Pulmonary artery endothelial cell (primary cell): ENCODE results near the gene ZNF500. TPM values are rescaled to one million over a fixed set of nuclear protein-coding genes. Genes with fewer than 3 reads are reported as not detected.

Experiments used
- DNase-seq: peaks from one replicate; pipeline ENCODE4 v3.0.0-alpha.2; 2011; ENCODE audit warnings: low read depth, low spot score
- total RNA-seq: library from RNA; depleted of rRNA; stranded (reverse); fragments of >200 nt; gene quantifications from 2 replicates; pipeline ENCODE4 v1.2.3, GENCODE V29; 2014

Gene ZNF500
- 5.1 and 6.7 TPM in 2 replicates for total RNA-seq

DNA sequence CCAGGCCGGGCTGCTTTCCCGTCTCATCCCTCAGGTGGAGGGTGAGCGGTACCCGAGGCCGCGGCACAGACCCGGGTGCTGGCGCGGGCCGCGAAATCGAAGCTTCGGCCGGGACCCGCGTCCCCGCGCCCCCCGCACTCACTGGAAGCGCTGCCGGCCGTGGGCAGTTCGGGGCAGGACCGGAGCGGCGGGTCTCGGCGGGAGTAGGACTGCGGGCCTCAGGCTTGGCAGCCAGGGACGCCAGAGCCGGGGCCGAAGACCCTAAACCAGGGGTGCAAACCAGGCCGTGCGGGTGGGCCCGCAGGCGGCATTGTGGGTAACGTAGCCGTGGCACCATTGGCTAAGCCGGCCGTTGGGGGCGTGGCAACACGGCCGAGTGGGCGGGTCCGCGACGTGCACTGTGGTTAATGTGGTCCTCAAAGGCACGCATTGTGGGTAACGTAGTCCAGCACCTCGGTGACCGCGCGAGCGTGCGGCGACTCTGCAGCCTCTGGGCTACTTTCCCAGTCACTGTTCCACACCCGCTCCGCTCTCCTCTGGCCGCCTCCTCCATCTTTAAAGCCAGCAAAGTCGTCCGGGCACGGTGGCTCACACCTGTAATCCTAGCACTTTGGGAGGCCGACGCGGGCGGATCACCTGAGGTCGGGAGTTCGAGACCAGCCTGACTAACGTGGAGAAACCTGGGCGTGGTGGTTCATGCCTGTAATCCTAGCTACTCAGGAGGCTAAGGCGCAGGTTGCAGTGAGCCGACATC is at the start of gene ZNF500:
TSS of gene ZNF500 (minus strand) at position 288 of the 754 bp plus-strand sequence. CDS start 1,184 bp downstream, outside the sequence.
- DNase-seq = peak; percentile 88

DNA sequence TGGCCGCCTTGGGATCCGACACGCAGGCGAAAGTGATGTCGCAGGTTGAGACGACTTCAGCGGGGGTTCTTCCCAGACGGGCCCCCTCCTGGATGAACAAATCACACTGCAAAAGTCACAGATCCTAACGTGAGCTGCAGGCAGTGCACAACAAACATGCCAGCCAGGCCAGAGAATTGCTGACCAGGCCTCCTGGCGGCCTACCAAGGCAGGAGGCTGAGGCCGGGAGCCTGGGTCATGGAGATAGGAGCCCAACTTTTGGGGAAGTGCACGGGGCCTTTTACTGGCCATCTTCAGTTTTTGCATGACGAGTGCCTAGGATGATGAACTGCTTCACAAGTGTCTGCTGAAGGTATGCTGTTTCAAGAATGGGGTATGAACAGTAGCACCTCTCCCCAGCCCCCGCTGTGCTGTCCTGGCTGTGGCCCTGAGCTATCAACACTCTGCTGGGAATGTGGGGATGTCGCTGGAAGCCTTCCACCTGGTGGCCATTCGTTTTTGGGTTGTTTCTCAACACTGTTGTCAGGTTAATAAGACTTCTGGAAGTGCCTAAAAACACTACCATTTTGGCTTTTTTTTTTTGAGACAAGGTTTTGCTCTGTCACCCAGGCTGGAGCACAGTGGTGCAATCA is 47.7 kb upstream of the ZNF500 start:
- DNase-seq = no peak

DNA sequence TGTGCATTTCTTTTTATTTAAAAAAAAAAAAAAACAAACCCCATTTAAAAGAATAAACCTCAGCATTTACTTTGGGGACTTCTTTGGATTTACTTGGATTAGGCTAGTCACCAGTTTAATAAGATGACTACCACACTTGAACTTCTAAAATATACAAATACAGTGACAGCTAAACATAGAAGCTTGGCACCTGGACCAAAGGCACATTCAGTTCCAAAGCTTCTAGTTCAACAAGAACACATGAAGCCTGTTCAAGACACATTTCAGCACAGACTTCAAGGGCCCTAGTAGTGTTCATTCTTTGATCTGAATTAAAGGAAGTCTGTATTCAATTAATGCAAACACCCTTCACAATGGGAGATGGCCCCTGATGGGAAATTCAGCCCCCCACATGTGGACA is 47.1 kb upstream of the ZNF500 start:
- DNase-seq = no peak

DNA sequence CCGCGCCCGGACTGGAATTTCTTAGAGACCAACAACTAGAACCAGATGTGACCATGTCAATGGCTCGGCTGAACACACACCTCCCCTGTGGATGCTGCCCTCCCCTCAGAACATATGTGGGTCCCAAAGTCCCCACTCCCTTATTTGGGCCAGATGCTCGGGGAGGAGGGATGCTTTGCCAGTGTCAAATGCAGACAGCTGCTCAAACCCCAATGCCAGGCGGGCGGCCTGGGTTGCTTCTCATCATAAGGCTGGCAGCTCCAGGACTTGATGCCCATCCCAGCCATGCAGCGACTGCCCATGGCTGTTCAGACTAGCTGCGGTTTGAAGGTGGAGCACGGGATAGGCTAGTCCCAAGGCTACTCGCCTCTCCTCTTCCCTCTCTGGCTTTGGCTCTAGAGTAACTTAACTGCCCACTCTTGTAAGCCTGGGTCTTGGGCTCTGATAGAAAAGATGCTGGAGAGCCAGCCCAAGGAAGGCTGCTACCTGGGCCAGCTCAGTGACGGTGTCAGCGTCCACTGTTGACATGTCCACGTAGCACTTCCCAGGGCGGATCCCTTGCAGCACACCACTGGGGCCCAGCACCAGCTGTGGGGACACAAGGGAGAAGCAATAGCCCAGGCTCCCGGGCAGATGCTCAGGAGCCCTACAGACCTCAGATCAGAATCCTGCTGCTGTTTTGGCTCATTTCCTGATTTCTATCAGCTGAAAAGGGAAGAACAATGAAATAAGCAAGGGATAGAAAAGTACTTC is 46.5 kb upstream of the ZNF500 start:
- no peak for DNase-seq

DNA sequence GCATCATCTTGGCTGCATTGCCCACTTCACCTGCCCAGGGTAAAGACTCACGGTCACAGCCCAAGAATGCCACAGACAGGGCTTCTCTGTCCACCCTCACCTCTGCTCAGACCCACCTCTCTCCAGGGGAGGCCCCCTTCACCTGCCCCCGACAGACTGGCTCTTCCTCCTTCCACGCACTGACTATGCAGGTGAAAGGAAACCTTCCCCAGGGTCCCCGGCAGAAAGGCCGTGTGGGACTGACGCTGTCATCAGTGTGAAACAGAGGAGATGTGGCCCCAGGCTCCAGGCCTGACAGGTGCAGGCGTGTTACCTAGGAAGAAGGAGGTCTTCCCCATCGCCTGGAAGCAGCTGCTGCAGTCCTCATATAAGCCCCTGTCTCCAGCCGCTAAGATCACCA is 44.8 kb upstream of the ZNF500 start:
- no peak for DNase-seq

DNA sequence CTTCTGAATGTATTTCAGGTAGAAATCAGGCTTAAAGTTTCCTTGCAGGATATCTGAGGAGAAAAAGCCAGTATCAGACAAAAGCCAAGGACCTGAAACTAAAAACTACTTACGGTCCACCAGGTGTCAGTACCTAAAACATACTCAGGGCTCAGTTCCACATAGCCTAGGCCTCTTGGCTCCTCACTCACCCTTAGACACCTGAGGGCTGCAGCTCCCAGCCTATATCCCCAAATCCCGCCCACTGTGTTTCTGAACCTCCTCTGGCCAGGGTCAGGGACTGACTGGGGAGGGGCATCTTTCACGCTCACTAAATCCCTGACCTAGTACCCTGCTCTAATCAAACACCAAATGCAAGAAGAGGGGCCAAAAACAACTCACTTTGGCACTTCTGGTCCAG is 44.3 kb upstream of the ZNF500 start:
- DNase-seq = no peak

DNA sequence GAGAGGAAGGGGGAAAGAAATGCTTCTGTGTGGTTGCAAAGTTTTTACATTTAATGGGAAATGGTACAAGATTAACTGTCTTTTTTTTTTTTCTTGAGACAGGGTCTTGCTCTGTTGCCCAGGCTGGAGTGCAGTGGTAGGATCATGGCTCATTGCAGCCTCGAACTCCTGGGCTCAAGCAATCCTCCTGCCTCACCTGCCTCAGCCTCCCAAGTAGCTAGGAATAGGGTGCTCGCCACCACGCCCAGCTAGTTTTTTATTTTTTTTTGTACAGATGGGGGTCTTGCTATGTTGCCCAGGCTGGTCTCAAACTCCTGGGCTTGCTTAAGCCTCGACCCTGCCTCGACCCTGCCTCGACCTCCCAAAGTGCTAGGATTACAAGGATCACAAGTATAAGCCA is 39.3 kb upstream of the ZNF500 start:
- no peak for DNase-seq

DNA sequence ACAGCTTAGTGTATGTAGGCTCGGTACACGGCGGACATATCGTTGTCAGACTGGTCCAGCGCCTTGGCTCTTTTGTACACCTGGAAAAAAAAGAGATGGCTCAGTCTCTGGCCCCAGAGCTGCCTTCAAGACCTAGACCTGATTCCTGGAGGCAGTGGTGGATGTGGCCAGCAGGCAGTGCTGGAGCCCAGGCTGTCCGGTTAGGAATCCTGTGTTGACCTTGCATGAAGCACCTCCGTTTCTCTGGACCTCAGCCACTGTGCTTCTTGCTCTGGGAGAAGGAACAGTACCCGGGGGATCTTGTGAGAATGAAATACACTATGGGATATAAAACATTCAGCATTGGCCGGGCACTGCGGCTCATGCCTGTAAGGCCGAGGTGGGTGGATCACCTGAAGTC is 38.3 kb upstream of the ZNF500 start:
- DNase-seq = no peak

DNA sequence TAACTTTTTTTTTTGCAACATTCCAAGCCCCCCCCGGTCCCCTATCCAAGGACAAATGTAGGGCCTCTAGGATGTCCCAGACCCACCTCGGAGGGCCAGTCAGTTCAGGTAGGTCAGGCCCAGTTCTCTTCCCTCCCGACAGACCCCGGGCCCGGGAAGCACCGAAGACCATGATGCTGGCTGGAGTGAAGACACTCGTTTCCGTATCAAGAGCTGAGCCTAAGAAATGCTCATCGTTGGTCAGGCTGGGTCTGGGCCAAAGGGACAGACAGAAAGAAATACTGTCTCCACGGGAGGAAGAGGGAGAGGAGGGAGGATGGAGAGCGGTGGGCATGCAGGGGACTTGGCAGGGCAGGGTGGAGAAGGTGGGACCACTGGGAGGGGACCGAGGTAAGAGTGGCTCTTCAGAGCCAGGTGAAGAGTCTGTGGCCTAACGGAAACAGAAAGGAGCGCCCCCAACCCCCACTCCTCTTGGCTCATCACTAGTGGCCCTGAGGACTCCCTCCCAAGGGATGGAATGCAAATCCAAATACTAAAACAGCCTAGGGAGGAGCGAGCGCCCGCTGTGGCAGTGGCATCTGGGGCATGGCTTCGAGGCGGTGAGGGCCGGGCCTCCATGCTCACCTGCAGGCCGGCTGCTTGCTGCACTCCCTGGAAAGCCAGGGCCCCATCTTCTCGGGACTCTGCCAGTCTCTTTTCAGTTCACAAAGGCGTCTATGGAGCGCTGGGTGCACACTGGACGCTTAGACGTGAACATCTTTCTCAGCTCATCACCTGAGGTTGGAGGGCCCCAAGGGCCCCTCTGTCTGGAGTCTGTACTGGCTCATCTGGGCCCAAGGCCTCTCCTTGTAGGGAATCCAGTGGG is 37.2 kb upstream of the ZNF500 start:
- DNase-seq = no peak

DNA sequence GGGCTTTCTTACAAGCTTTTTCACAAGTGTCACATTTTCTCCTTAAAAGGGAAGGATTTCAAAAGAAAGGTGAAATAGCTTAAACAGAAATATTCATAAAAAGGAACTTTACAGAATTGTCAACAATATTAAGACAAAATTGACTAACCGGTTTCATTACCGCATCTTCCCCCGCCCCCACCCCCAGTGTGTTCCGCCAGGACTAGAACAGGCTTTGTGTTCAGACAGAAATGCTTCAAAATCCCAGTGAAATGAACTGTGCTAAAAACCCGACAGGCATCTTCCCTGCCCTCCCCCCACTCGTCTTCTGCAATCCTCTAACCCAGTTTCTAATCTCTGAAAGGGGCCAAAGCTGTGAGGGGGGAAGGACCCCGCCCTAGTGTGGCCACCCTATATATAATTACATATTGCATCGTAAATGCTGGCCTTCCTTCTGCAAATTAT is 36.5 kb upstream of the ZNF500 start:
- no peak for DNase-seq

DNA sequence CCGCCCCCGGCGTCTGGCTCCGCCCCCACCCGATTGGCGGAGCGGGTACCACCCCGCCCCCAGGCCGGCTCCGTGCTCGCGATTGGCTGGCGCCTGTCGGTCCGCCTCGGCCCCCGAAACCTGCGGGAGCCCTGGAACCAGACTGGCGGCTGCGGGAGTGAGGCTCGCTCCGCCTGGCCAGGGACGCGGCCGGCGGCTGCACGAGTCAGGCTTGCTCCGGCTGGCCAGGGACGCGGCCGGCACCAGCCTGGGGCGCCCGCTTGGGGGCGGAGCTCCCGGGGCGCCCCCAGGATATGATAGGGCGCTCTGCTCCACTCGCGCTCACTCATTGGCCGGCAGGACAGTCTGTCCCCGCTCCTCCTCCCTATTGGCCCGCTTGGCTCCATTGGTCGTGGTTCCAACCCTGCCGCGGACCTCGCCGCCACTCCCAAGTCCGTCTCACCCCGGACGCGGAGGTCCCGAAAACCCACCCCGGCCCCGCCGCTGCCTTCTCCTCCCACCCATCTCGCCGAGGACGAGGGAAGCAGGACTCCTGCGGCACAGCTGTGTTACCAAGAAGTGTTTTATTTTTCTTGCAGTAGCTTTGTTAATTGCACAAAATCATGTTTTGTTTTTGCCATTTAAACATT is 35.8 kb upstream of the ZNF500 start:
- DNase-seq = peak; percentile 47

DNA sequence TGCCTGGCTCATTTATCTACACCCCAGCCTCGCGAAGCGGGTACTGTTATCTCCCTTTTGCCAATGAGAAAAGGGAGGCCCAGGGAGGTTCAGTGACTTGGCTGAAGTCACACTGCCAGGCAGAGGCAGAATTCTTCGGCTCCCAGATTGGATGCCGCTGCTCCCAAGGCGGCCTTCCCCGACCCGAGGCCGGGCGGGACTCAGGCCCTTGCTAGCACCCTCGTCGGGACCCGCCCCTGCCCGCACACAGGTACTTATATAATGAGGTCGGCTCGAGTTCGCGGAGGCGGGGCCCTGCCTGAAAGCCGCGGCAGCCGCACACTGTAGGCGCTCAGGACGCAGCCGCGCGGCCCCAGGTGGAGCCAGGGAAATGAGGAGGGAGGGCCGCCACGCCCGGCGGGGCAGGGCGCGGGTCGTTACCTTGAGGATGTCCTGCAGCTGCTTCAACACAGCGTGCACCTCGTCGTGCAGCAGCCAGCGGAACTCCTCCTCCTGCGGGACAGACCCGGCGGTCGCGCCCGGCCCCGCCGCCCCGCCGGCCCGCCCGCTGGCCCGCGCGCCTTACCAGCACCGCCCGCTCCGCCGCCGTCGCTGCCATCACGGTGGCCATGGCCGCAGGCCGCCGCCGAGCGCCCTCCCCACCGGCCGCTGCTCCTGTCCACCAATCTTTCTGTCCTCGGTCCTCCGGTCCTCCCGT is 35.1 kb upstream of the ZNF500 start, which contains the start of gene ROGDI:
TSS of gene ROGDI (minus strand) at position 672 of the 697 bp plus-strand sequence. CDS start at position 610, 62 bp downstream.
- no peak for DNase-seq

DNA sequence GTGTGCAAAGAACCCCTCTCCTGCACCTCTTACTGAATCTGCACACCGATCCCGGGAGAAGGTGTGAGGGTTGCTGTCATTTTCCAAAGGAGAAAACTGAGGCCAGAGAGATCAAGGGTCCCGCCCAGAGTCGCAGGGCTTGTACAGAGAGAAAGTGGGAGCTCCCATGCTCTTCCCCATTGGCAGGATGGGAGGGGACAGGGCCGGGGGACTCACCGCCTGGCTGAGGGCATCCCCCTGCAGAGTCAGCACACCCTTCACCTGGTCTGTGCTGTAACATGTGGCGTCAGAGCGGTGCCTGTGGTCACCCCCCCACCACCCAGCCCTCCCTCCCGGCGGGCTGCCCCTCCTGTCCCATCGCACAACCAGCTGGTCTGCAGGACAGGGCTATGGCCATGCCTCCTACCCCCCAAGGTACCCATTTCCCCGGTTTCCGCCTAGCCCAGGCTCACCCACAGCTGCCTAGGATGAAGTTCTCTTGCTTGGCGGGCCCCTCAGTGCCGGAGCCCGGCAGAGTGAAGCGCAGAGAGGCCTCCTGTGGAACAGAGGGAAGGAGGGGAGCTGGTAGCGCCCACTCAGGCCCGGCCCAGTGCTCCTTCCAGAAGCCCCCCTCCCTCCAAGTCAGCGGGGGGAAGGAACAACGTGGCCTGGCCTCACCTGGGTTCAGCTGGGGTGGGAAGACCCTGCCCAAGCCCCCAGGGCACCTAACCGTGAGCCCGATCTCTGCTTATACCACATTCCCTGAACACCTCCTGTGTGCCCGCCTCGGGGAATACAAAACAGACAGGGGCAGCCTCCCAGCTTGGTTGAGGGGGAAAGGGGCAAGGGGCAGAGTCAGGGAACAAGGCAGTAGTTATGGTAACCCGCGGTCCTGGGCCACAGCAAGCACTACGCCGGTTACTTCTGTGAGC is 34.3 kb upstream of the ZNF500 start:
- no peak for DNase-seq

DNA sequence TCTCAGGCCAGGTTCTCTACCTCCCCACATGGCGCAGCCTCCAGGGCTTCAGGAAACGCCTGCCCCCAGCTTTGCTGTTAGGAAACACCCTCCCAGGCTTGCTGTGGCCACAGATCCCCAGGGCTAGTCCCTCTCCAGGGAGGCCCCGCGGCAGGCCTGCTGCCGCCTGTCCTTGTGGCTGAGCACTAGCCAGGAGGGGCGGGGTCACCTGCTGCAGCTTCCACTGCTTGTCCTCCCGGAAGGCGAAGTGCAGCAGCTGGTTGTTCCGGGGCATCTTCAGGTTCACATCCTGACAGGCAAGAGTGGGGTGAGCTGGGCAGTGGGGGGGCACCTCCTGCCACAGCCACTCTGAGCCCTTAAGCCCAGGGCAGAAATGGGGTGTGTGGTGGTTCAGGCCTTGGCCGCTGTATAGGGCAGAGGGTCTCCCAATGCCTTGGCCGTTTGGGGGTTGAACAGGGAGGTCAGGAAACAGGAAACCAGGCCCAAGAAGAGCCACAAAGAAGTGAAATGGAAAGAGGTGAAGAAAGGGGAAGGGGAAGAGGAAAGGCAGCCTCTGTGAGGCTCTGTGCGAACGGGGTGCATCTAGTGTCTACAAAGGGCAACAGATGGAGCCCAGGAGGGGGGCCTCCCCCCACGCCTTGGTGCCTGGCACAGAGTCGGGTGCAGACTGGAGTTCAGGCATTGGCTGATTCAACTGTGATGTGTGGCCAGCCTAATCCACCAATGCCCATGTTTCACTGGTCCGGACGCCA is 33.5 kb upstream of the ZNF500 start:
- no peak for DNase-seq

DNA sequence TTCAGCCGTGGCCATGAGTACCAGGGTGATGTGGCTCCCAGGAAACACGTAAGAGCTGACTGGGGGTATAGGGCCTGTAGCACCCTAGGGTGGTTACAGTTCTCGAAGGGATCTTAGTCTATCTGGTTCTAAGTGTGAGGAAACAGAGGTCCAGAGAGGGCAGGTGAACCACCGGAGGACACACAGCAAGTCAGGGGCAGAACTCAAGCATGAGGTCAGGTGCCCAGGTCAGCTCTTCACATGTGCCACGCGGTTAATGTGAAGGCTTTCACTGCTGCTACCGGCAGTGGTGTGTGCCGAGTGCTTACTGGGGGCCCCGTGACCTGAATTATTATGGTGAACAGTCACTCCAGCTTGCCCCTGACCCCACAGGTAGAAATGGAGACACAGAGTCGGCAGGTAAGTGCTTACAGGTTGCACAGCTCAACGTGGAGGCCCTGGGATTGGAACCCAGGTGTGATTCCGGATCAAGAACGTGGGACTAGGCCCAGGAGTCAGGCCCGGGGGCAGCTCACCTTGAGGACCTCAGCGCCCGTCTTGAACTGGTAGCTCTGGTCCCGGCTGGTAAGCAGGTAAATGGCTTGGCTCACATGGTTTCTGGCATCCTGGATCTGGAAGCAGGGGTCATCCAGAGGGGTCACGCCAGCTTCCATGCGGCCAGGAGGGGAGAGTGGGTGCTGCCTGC is 32.4 kb upstream of the ZNF500 start:
- DNase-seq = no peak

DNA sequence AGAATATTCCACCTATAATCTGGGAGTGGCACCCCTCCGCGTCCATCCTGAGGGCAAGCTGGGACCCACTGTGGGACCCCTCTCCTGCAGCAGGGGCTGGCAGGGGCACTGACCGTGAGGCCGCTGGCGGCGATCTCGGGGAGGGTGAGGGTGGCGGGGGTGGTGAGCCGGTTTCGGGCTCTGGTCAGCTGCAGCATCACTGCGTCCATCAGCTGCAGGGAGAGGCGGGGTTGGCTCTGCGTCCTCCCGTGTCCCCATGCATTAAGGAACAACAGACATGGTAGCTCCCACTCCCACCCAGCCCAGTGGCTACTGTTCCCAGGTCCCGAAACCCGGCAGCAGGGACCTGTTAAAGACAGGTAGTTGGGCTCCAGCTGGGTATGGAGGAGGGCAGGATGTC is 31.5 kb upstream of the ZNF500 start:
- no peak for DNase-seq

DNA sequence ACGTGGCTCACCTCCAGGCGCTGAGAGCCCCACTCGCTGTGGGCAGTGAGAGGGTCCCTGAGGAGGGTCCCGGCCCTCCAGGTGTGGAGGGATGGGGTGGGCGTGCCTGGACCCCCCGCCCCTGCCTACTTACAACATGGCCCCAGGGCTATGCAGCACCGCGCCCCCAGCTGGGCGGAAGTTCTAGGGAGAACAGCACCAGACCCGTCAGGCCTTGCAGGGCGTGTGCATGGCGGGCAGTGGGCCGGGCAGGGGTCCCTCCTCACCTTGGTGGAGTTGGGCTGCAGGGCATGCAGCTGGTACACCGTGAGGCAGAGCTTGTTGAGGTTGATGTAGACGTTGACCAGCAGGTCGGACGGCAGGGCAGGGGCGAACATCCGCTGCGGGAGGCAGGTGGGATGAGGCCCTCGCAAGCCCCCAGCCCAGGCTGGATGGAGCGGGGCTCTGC is 30.9 kb upstream of the ZNF500 start:
- no peak for DNase-seq
